Measurements from ENCODE around the gene EPSTI1.

The EPSTI1 gene

GRCh38 chr13:42967660-42968059 lies 24.4 kb downstream of the EPSTI1 start:
- no peaks in the 10 kb centered on the region for H3K27me3 ChIP-seq (ENCODE audit: insufficient read depth, low read depth)
- H4K20me1 ChIP-seq (ENCODE audit: insufficient read depth): no peaks in the 10 kb centered on the region
- no peak overlapping the region for H3K4me3 ChIP-seq (IDR thresholded peaks at IDR 0.05; ENCODE audit: insufficient read depth, low read depth, low read length)
- H3K4me2 ChIP-seq: no peak overlapping the region
- H3K4me1 ChIP-seq (ENCODE audit: low read depth, poor library complexity, severe bottlenecking): peaks cover 16% of the 10 kb centered on the region
- no peak overlapping the region for H2AFZ ChIP-seq (ENCODE audit: low read depth)
- TF ChIP-seq CTCF (conservative IDR thresholded peaks at IDR 0.05; ENCODE audit: low read depth, low read length): no peak
- H3K27ac ChIP-seq: no peak overlapping the region
- no peak overlapping the region for H3K9ac ChIP-seq
- H3K79me2 ChIP-seq (ENCODE audit: insufficient read depth, low read depth): no peaks in the 10 kb centered on the region
- no peaks in the 10 kb centered on the region for H3K36me3 ChIP-seq (ENCODE audit: insufficient read depth)

GRCh38 chr13:42965281-42965680 lies 26.8 kb downstream of the EPSTI1 start:
- TF ChIP-seq CTCF (conservative IDR thresholded peaks at IDR 0.05; ENCODE audit: low read depth, low read length): no peak
- no peak overlapping the region for H2AFZ ChIP-seq (ENCODE audit: low read depth)
- no peaks in the 10 kb centered on the region for H3K27me3 ChIP-seq (ENCODE audit: insufficient read depth, low read depth)
- H3K4me3 ChIP-seq (IDR thresholded peaks at IDR 0.05; ENCODE audit: insufficient read depth, low read depth, low read length): no peak overlapping the region
- no peak overlapping the region for H3K9ac ChIP-seq
- H3K79me2 ChIP-seq (ENCODE audit: insufficient read depth, low read depth): no peaks in the 10 kb centered on the region
- H3K4me1 ChIP-seq (ENCODE audit: low read depth, poor library complexity, severe bottlenecking): peaks cover 8% of the 10 kb centered on the region
- H3K36me3 ChIP-seq (ENCODE audit: insufficient read depth): no peaks in the 10 kb centered on the region
- H3K4me2 ChIP-seq: no peak overlapping the region
- H4K20me1 ChIP-seq (ENCODE audit: insufficient read depth): no peaks in the 10 kb centered on the region
- H3K27ac ChIP-seq: no peak overlapping the region

GRCh38 chr13:42964761-42965161 lies 27.3 kb downstream of the EPSTI1 start:
- no peak overlapping the region for H3K27ac ChIP-seq
- no peaks in the 10 kb centered on the region for H3K79me2 ChIP-seq (ENCODE audit: insufficient read depth, low read depth)
- TF ChIP-seq CTCF (conservative IDR thresholded peaks at IDR 0.05; ENCODE audit: low read depth, low read length): no peak
- no peak overlapping the region for H3K4me3 ChIP-seq (IDR thresholded peaks at IDR 0.05; ENCODE audit: insufficient read depth, low read depth, low read length)
- H4K20me1 ChIP-seq (ENCODE audit: insufficient read depth): no peaks in the 10 kb centered on the region
- no peaks in the 10 kb centered on the region for H3K27me3 ChIP-seq (ENCODE audit: insufficient read depth, low read depth)
- H3K9ac ChIP-seq: no peak overlapping the region
- H3K4me2 ChIP-seq: no peak overlapping the region
- H3K36me3 ChIP-seq (ENCODE audit: insufficient read depth): no peaks in the 10 kb centered on the region
- no peak overlapping the region for H2AFZ ChIP-seq (ENCODE audit: low read depth)
- peaks cover 5% of the 10 kb centered on the region for H3K4me1 ChIP-seq (ENCODE audit: low read depth, poor library complexity, severe bottlenecking)

- Histone ChIP-seq H3K27me3 (ENCODE audit: insufficient read depth, low read depth) (no peaks in the 10 kb centered on the region), H3K4me2 (no peak overlapping the region), H3K36me3 (ENCODE audit: insufficient read depth) (no peaks in the 10 kb centered on the region), H3K9ac (no peak overlapping the region), H3K4me3 (IDR thresholded peaks at IDR 0.05; ENCODE audit: insufficient read depth, low read depth, low read length) (no peak overlapping the region), H3K4me1 (ENCODE audit: low read depth, poor library complexity, severe bottlenecking) (no peaks in the 10 kb centered on the region), H3K27ac (no peak overlapping the region), H2AFZ (ENCODE audit: low read depth) (no peak overlapping the region), H3K79me2 (ENCODE audit: insufficient read depth, low read depth) (no peaks in the 10 kb centered on the region), H4K20me1 (ENCODE audit: insufficient read depth) (no peaks in the 10 kb centered on the region)
- no peak for TF ChIP-seq CTCF (conservative IDR thresholded peaks at IDR 0.05; ENCODE audit: low read depth, low read length)
Observed at GRCh38 chr13:42959615-42960014, 32.4 kb downstream of the EPSTI1 start.

Data from KMS-11 (cell line).